LNCAP (cell line): ENCODE measurements around the gene TDRD15.
A peak's percentile ranks its signal among the peaks of the same experiment; 100 is the strongest.

Experiments
- TF ChIP-seq, protein P1 (sequence below): fragments of 450-650 bp; IDR thresholded peaks from 2 replicates; pipeline ENCODE4 v1.5.1; 2017; ENCODE audit warnings: mild to moderate bottlenecking

The TDRD15 gene

DNA sequence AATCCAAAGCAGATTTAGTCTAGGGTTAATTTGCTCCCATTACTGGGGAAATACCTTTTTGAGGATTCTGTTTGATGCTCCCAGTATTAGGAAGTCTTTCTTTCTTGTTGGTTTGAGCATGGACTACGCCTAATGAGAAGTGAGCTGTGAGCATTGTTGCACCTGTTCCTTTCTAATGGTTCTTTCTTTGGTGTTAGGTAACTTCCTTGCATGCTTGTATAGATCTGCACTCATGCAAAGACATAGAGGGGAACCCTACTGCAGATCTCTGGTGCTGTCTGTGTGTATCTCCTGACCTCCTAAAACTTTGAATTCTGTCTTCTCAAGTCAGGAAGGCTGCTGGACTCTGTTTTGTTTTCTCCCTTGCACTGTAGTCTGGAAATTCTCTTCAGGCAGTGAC, 12.8 kb upstream of the TDRD15 start:
- TF ChIP-seq, protein P1, sequence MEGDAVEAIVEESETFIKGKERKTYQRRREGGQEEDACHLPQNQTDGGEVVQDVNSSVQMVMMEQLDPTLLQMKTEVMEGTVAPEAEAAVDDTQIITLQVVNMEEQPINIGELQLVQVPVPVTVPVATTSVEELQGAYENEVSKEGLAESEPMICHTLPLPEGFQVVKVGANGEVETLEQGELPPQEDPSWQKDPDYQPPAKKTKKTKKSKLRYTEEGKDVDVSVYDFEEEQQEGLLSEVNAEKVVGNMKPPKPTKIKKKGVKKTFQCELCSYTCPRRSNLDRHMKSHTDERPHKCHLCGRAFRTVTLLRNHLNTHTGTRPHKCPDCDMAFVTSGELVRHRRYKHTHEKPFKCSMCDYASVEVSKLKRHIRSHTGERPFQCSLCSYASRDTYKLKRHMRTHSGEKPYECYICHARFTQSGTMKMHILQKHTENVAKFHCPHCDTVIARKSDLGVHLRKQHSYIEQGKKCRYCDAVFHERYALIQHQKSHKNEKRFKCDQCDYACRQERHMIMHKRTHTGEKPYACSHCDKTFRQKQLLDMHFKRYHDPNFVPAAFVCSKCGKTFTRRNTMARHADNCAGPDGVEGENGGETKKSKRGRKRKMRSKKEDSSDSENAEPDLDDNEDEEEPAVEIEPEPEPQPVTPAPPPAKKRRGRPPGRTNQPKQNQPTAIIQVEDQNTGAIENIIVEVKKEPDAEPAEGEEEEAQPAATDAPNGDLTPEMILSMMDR, result no peak

DNA sequence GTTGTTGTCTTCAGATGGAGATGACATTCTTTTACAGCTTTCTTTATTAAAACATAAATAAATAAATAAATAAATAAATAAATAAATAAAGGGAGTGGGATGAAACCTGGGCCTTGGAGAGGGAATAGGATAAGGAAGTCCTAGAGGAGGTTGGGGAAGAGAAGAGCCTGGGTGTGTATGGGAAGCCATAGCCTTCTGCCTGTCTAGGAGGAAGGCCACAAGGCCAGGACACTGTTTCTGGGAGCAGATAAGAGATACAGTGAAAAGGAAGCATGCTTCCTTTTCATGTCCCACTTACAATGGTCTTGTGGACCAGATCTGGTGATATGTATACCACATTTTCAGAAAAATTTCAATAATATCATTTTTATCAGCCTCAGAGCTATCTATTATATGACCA, 6.1 kb upstream of the TDRD15 start:
- TF ChIP-seq, protein P1, result no peak

- TF ChIP-seq, protein P1, result peak; percentile 60
Observed at GRCh38 chr2:21118302-21118920, 5.4 kb upstream of the TDRD15 start.

- TF ChIP-seq, protein P1, result no peak
Observed at GRCh38 chr2:21131861-21132260, 8.1 kb downstream of the TDRD15 start.

GRCh38 chr2:21135585-21135984, 11.8 kb downstream of the TDRD15 start:
- TF ChIP-seq, protein P1, result no peak

GRCh38 chr2:21142149-21142548, 18.4 kb downstream of the TDRD15 start:
- TF ChIP-seq, protein P1, result no peak

- TF ChIP-seq, protein P1, result no peak
Observed at GRCh38 chr2:21146638-21147037, 22.9 kb downstream of the TDRD15 start.

DNA sequence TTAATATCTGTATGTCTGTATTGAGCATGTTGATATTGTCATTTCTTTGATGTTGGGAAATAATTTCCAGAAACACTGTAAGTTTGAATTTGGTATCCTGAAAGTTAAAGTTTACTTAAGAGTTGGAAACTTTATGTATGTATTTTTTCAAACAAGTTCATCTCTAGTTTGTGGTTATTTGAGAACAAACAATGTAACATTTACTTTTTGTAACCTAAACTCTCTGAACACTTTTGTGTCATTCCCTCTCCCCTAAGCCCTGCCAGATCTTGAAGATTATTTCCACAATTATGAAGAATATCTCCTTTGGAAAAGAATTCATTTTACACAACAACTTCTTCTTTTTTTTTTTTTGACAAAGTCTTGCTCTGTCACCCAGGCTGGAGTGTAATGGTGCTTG, 24.9 kb downstream of the TDRD15 start:
- TF ChIP-seq, protein P1, result no peak
